Measurements from ENCODE around the gene LHFPL3. TPM values are rescaled to one million over a fixed set of nuclear protein-coding genes. Genes with fewer than 3 reads are reported as not detected.

The LHFPL3 gene
- total and polyA plus RNA-seq, 2 experiments from 2014 or later = not detected

DNA sequence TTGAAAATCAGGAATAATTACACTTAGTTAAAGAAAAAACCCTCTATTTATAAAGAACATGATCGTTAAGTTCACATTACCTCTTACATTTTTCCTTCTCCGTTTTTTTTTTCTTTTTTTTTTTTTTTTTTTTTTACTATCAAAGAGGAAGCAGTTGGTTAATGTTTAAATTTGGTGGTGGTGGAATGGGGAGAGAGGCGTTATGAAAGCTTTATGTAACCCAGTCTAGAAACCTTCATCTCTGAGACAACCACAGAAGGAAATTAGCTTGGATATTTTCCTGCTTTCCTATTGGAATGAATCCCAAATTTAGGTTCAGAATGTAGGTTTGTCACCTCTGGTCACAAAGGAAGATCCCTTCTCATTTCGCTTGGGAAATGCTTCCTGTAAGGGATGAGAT lies 31.5 kb upstream of the LHFPL3 start:
- DNase-seq (ENCODE audit: low read depth in 1 of 2, low spot score in 1 of 2) = no peak
- no peaks in the 10 kb centered on the region for H3K27me3 ChIP-seq
- H3K4me3 ChIP-seq = no peak overlapping the region
- no peaks in the 10 kb centered on the region for H3K4me1 ChIP-seq (ENCODE audit: low read depth)
- H3K36me3 ChIP-seq = no peaks in the 10 kb centered on the region
- H3K9me3 ChIP-seq (ENCODE audit: low read depth) = no peaks in the 10 kb centered on the region
- no peak overlapping the region for H3K27ac ChIP-seq
- TF ChIP-seq, protein P1, sequence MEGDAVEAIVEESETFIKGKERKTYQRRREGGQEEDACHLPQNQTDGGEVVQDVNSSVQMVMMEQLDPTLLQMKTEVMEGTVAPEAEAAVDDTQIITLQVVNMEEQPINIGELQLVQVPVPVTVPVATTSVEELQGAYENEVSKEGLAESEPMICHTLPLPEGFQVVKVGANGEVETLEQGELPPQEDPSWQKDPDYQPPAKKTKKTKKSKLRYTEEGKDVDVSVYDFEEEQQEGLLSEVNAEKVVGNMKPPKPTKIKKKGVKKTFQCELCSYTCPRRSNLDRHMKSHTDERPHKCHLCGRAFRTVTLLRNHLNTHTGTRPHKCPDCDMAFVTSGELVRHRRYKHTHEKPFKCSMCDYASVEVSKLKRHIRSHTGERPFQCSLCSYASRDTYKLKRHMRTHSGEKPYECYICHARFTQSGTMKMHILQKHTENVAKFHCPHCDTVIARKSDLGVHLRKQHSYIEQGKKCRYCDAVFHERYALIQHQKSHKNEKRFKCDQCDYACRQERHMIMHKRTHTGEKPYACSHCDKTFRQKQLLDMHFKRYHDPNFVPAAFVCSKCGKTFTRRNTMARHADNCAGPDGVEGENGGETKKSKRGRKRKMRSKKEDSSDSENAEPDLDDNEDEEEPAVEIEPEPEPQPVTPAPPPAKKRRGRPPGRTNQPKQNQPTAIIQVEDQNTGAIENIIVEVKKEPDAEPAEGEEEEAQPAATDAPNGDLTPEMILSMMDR (IDR thresholded peaks at IDR 0.05; ENCODE audit: low read depth, low read length) = no peak

DNA sequence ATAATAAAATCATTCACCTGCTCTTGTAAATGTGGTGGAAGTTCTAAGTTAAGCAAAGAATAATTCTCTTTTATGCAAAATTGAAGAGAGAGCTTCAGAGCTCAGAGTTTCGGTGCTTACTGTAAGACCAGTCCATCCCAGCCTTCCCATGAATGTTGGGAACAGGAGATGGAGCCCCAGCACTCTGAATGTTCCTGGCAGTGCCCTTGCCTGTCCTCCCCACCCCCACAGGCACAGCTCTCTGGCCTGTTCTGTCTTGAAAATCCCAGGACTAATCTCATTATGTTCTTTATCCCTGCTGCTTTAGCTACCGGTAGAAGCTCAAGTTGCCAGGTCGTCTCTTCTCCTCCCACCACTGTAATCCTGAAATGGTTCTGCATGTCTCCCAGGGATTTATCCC lies 29.1 kb upstream of the LHFPL3 start:
- no peak for DNase-seq (ENCODE audit: low read depth in 1 of 2, low spot score in 1 of 2)
- H3K4me1 ChIP-seq (ENCODE audit: low read depth) = no peaks in the 10 kb centered on the region
- no peak overlapping the region for H3K4me3 ChIP-seq
- H3K9me3 ChIP-seq (ENCODE audit: low read depth) = no peaks in the 10 kb centered on the region
- no peaks in the 10 kb centered on the region for H3K27me3 ChIP-seq
- H3K36me3 ChIP-seq = no peaks in the 10 kb centered on the region
- TF ChIP-seq, protein P1 (IDR thresholded peaks at IDR 0.05; ENCODE audit: low read depth, low read length) = no peak
- no peak overlapping the region for H3K27ac ChIP-seq

DNA sequence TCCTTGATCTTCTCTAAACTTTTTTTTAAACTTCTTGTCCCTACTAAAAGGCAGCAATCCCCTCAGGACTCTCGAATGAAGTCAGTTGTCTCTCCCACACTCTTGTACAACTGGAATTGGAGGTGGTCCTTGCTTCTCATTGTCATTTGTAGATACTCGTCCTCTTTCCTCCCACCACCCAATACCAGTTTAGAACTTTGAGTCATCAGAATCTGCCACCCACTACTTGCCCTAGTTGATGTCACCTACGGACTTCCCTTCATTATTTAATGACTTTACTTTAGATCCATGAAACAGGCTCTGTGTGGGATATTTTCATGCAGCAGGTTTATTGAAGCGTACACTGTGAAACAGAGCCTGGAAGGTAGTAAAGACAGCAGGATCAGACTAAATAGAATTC lies 28.6 kb upstream of the LHFPL3 start:
- H3K4me1 ChIP-seq (ENCODE audit: low read depth) = no peaks in the 10 kb centered on the region
- no peaks in the 10 kb centered on the region for H3K9me3 ChIP-seq (ENCODE audit: low read depth)
- H3K27me3 ChIP-seq = no peaks in the 10 kb centered on the region
- no peak overlapping the region for H3K4me3 ChIP-seq
- no peak overlapping the region for H3K27ac ChIP-seq
- no peaks in the 10 kb centered on the region for H3K36me3 ChIP-seq
- DNase-seq (ENCODE audit: low read depth in 1 of 2, low spot score in 1 of 2) = no peak
- TF ChIP-seq, protein P1 (IDR thresholded peaks at IDR 0.05; ENCODE audit: low read depth, low read length) = no peak

DNA sequence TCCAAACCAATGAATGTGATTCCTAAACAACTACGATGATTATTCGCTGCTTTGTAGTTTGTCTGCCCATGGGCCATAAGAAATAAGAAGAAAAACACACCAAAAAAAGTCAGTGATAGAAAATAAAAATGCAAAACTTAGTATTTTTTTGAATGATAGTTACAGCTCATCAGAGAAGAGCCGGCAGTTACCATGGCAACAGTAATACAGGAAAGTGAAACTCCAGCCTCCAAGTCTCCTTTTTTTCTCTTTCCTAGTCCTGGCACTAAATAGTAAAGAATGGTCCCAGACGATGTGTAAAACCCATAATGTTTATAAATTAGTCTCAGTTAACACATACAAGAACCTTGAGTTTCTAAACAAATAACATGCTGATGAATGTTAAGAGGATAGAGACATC lies 21.6 kb upstream of the LHFPL3 start:
- Histone ChIP-seq H3K27ac (no peak overlapping the region), H3K4me1 (ENCODE audit: low read depth) (no peaks in the 10 kb centered on the region), H3K4me3 (no peak overlapping the region), H3K36me3 (no peaks in the 10 kb centered on the region), H3K27me3 (no peaks in the 10 kb centered on the region), H3K9me3 (ENCODE audit: low read depth) (no peaks in the 10 kb centered on the region)
- no peak for DNase-seq (ENCODE audit: low read depth in 1 of 2, low spot score in 1 of 2)
- TF ChIP-seq, protein P1 (IDR thresholded peaks at IDR 0.05; ENCODE audit: low read depth, low read length) = no peak

DNA sequence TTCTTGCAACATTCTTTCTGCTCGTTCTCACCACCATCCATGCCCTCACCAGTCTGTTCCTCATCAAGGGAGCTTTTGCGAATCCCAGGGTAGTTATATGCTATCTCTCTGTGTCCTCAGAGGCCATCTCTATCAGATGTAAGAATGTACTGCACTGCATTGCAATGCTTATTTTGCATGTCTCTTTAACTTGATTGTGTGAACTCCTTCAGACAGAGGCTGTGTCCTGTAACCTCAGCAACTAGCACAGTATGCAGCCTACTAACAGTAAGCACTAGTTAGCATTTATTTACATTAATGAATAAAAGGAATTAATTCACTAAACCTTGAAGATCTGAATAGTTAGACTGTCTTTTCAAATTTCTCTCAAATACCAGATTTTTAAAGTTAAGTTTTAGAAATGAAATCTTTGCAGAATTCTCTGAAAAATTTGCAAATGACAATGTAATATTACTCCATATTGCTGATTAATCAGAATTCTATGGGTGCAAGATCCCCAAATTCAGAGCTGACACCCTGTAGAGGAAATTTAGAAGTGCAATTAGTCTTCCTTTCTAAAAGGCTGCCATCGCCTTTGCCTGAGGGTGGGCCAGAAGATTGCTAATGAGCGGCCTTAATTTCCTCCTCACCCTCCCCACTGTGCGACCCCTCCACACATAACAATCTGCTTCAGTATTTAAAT lies 10.3 kb upstream of the LHFPL3 start:
- no peaks in the 10 kb centered on the region for H3K9me3 ChIP-seq (ENCODE audit: low read depth)
- DNase-seq (ENCODE audit: low read depth in 1 of 2, low spot score in 1 of 2) = no peak
- no peak overlapping the region for H3K27ac ChIP-seq
- no peaks in the 10 kb centered on the region for H3K27me3 ChIP-seq
- no peaks in the 10 kb centered on the region for H3K36me3 ChIP-seq
- H3K4me3 ChIP-seq = no peak overlapping the region
- TF ChIP-seq, protein P1 (IDR thresholded peaks at IDR 0.05; ENCODE audit: low read depth, low read length) = no peak
- no peaks in the 10 kb centered on the region for H3K4me1 ChIP-seq (ENCODE audit: low read depth)
